Umbilical cord (tissue), 2 donors: ENCODE measurements around the gene POLG. TPM values are rescaled to one million over a fixed set of nuclear protein-coding genes. Genes with fewer than 3 reads are reported as not detected.
"Not testable (repeated sequence)": the region's sequence is repeated elsewhere in the genome, so short reads cannot be mapped to it uniquely, and the experiment has no call there.

Experiments used
- DNase-seq: peaks from one replicate; pipeline ENCODE4 v3.0.0-alpha.2; 2015; ENCODE audit warnings: low spot score
- total RNA-seq: library from RNA; depleted of rRNA; stranded (reverse); fragments of >200 nt; gene quantifications from one replicate; pipeline ENCODE4 v1.2.3, GENCODE V29; 2014; ENCODE audit warnings: low replicate concordance; ENCODE audit not compliant: insufficient read depth

The POLG gene
- total RNA-seq, 1 donor from 2014 or later, result 40.9 TPM

DNA sequence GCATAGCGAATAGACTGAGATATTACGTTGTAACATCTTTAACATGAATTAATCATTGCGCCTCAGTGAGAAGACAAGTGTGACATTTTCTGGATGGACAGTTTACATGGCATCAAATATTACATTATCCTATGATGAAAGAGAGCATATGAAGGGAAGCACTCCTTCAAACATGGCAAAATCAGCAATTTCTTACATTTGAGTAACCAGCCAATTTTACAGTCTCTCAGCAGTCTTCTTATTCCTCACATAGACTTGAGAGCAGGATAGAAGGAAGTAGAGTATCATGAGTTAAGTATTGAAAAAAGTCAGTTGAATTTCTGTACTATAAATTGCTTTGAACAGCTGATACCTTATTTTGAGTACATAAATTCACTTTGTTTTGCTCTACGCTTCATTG is 52.0 kb downstream of the POLG start:
- no peak for DNase-seq

DNA sequence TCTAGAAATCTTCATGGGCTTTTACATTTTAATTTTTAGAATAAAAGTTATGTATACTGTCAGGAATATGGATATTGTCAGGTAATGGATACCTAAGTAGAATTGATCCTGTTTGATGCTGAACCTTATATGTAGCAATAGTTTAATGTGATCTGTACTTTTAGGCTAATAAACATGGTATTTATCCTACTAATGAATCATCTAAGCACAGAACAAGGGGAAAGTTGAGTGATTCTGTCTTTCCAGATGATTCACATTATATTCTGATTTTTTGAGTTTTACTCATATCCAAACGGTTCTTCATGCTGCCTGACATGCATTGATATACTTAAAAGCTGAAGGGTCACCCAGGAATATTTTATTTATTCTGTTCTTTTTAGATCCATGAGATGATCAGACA is 56.3 kb downstream of the POLG start:
- DNase-seq, result no peak

DNA sequence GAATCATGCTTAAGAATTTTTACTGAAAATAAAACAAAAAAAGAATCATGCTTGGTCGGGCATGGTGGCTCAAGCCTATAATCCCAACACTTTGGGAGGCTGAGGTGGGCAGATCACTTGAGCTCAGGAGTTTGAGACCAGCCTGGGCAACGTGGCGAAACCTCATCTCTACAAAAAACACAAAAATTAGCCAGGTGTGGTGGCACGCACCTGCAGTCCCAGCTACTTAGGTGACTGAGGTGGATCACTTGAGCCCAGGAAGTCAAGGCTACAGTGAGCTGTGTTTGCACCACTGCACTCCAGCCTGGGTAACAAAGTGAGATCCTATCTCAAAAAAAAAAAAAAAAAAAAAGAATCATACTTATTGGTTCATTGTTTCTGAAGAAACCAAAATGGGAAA is 57.3 kb downstream of the POLG start:
- not testable (repeated sequence) for DNase-seq

Other genes starting within 250 kb of the POLG start
- 54.7 TPM for gene ABHD2, start 246.4 kb downstream of the POLG start, total RNA-seq
- not detected for gene RLBP1, start 113.2 kb downstream of the POLG start, total RNA-seq
- 6.7 TPM for gene FANCI, start 90.8 kb downstream of the POLG start, total RNA-seq
- gene RHCG, start 161.8 kb upstream of the POLG start, total RNA-seq, result 8.7 TPM
- gene TICRR, start 240.6 kb upstream of the POLG start, total RNA-seq, result 1.2 TPM